H9 (cell line): ENCODE measurements around the gene POT1. TPM values are rescaled to one million over a fixed set of nuclear protein-coding genes. Genes with fewer than 3 reads are reported as not detected.

Experiments used
- DNase-seq: peaks from one replicate; pipeline ENCODE4 v3.0.0-alpha.2; 2017
- H2AFZ ChIP-seq: one replicate; pipeline ENCODE4 v1.6.1; 2013; ENCODE audit warnings: mild to moderate bottlenecking, low read length, control low read depth, moderate library complexity
- H2AK5ac ChIP-seq: 2 replicates; pipeline ENCODE4 v1.6.1; 2013; ENCODE audit warnings: low read length, control low read depth, mixed read lengths; ENCODE audit not compliant: insufficient read length
- H2BK120ac ChIP-seq: one replicate; pipeline ENCODE4 v1.6.1; 2013; ENCODE audit warnings: low read depth, mild to moderate bottlenecking, low read length, control low read depth, inconsistent platforms; ENCODE audit not compliant: poor library complexity, severe bottlenecking
- H2BK12ac ChIP-seq: 2 replicates; pipeline ENCODE4 v1.6.1; 2013; ENCODE audit warnings: low read length, control low read depth, mixed read lengths, low read depth; ENCODE audit not compliant: insufficient read length
- H2BK15ac ChIP-seq: 2 replicates; pipeline ENCODE4 v1.6.1; 2013; ENCODE audit warnings: low read depth, low read length, control low read depth
- H2BK20ac ChIP-seq: one replicate; pipeline ENCODE4 v1.6.1; 2013; ENCODE audit warnings: low read depth, mild to moderate bottlenecking, low read length, control low read depth, inconsistent platforms; ENCODE audit not compliant: poor library complexity, severe bottlenecking
- H2BK5ac ChIP-seq: 2 replicates; pipeline ENCODE4 v1.6.1; 2013; ENCODE audit warnings: low read length, control low read depth, mixed read lengths; ENCODE audit not compliant: insufficient read length
- H3K14ac ChIP-seq: 2 replicates; pipeline ENCODE4 v1.6.1; 2013; ENCODE audit warnings: low read length, control low read depth; ENCODE audit not compliant: insufficient read depth
- H3K18ac ChIP-seq: 2 replicates; pipeline ENCODE4 v1.6.1; 2013; ENCODE audit warnings: low read depth, mild to moderate bottlenecking, mixed read lengths, low read length, control low read depth; ENCODE audit not compliant: insufficient read length
- H3K23ac ChIP-seq: 2 replicates; pipeline ENCODE4 v1.6.1; 2013; ENCODE audit warnings: low read length, control low read depth, mixed read lengths, low read depth; ENCODE audit not compliant: insufficient read length
- H3K23me2 ChIP-seq: 2 replicates; pipeline ENCODE4 v1.6.1; 2013; ENCODE audit warnings: low read depth, mild to moderate bottlenecking, mixed read lengths, low read length, control low read depth; ENCODE audit not compliant: insufficient read length, poor library complexity, severe bottlenecking
- H3K27ac ChIP-seq: 2 replicates; pipeline ENCODE4 v1.5.1; 2013; ENCODE audit warnings: low read length, control low read depth, mixed read lengths, low read depth; ENCODE audit not compliant: insufficient read length
- H3K27me3 ChIP-seq: 2 replicates; pipeline ENCODE4 v1.6.1; 2013; ENCODE audit warnings: low read length, control low read depth, inconsistent platforms; ENCODE audit not compliant: insufficient read depth
- H3K4ac ChIP-seq: 2 replicates; pipeline ENCODE4 v1.6.1; 2013; ENCODE audit warnings: low read depth, mild to moderate bottlenecking, control low read depth, inconsistent platforms, low read length, moderate library complexity
- H3K4me1 ChIP-seq: 2 replicates; pipeline ENCODE4 v1.6.1; 2013; ENCODE audit warnings: low read length, control low read depth, inconsistent platforms; ENCODE audit not compliant: insufficient read depth
- H3K4me2 ChIP-seq: 2 replicates; pipeline ENCODE4 v1.6.1; 2013; ENCODE audit warnings: low read length, control low read depth, mixed read lengths; ENCODE audit not compliant: insufficient read length, insufficient read depth
- H3K56ac ChIP-seq: 2 replicates; pipeline ENCODE4 v1.6.1; 2013; ENCODE audit warnings: low read depth, mild to moderate bottlenecking, mixed read lengths, low read length, control low read depth; ENCODE audit not compliant: insufficient read length
- H3K79me1 ChIP-seq: 2 replicates; pipeline ENCODE4 v1.6.1; 2013; ENCODE audit warnings: low read depth, mild to moderate bottlenecking, moderate library complexity, low read length, control low read depth, inconsistent platforms; ENCODE audit not compliant: insufficient read depth, poor library complexity, severe bottlenecking
- H3K79me2 ChIP-seq: 2 replicates; pipeline ENCODE4 v1.6.1; 2013; ENCODE audit warnings: low read length, control low read depth, inconsistent platforms; ENCODE audit not compliant: insufficient read depth
- H3K9ac ChIP-seq: 2 replicates; pipeline ENCODE4 v1.6.1; 2013; ENCODE audit warnings: low read length, control low read depth, mixed read lengths; ENCODE audit not compliant: insufficient read length; ENCODE audit errors: extremely low read depth
- H3K9me3 ChIP-seq: one replicate; pipeline ENCODE4 v1.6.1; 2013; ENCODE audit warnings: low read depth, low read length, inconsistent platforms; ENCODE audit not compliant: control insufficient read depth
- H3T11ph ChIP-seq: one replicate; pipeline ENCODE4 v1.6.1; 2013; ENCODE audit warnings: mild to moderate bottlenecking, low read length, control low read depth, inconsistent platforms
- H4K20me1 ChIP-seq: one replicate; pipeline ENCODE4 v1.6.1; 2013; ENCODE audit not compliant: control insufficient read depth, insufficient read length, insufficient read depth
- H4K5ac ChIP-seq: 2 replicates; pipeline ENCODE4 v1.6.1; 2013; ENCODE audit warnings: low read depth, mild to moderate bottlenecking, mixed read lengths, low read length, control low read depth; ENCODE audit not compliant: insufficient read length
- H4K8ac ChIP-seq: replicated peaks from 2 replicates; pipeline ENCODE4 v1.6.1; 2013; ENCODE audit warnings: low read length, control low read depth, mixed read lengths, low read depth; ENCODE audit not compliant: insufficient read length
- H4K91ac ChIP-seq: 2 replicates; pipeline ENCODE4 v1.6.1; 2013; ENCODE audit warnings: low read depth, mild to moderate bottlenecking, moderate library complexity, mixed read lengths, low read length, control low read depth; ENCODE audit not compliant: insufficient read length
- H3K27ac Mint-ChIP-seq, 3 experiments: 2 replicates in 2 of 3; 3 replicates in 1 of 3; pipeline ENCODE4 v1.8.0; 2020 to 2021; ENCODE audit warnings: mixed read lengths in 3 of 3, mild to moderate bottlenecking in 1 of 3, moderate library complexity in 1 of 3
- H3K27me3 Mint-ChIP-seq: 2 replicates; pipeline ENCODE4 v1.8.0; 2021; ENCODE audit warnings: low read depth, mild to moderate bottlenecking, moderate library complexity, mixed read lengths
- H3K36me3 Mint-ChIP-seq, 3 experiments: 2 replicates in 2 of 3; 3 replicates in 1 of 3; pipeline ENCODE4 v1.8.0; 2020 to 2021; ENCODE audit warnings: low read depth in 3 of 3, mixed read lengths in 3 of 3; ENCODE audit not compliant: insufficient read depth in 1 of 3
- H3K4me1 Mint-ChIP-seq, 2 experiments: 2 replicates each; pipeline ENCODE4 v1.8.0; 2020; ENCODE audit warnings: mixed read lengths in 2 of 2
- H3K4me3 Mint-ChIP-seq, 2 experiments: 2 replicates in 1 of 2; 3 replicates in 1 of 2; pipeline ENCODE4 v1.8.0; 2020 to 2021; ENCODE audit warnings: mild to moderate bottlenecking in 2 of 2, mixed read lengths in 2 of 2, moderate library complexity in 1 of 2
- H3K9me3 Mint-ChIP-seq, 2 experiments: 2 replicates in 1 of 2; 3 replicates in 1 of 2; pipeline ENCODE4 v1.8.0; 2020; ENCODE audit warnings: mild to moderate bottlenecking in 2 of 2, mixed read lengths in 2 of 2, moderate library complexity in 1 of 2
- CTCF ChIP-seq: fragments of 200-600 bp; sonication (generic); conservative IDR thresholded peaks from 3 replicates; pipeline ENCODE4 v1.8.0; 2021; ENCODE audit warnings: antibody characterized with exemption, mild to moderate bottlenecking
- WGBS: extraction: QIAGEN DNeasy Blood & Tissue Kit; methylation state at CpG from one replicate; pipeline ENCODE4 v1.1.7; 2013; ENCODE audit warnings: missing lambda C conversion rate, low lambda C conversion rate, mixed read lengths; ENCODE audit not compliant: insufficient read length; ENCODE audit errors: extremely low coverage; 5-methylcytosine and 5-hydroxymethylcytosine counted together
- total RNA-seq: library from RNA; stranded (reverse); gene quantifications from 2 replicates; pipeline ENCODE4 v1.2.1, GENCODE V29; 2021

The POT1 gene
- total RNA-seq, 1 experiment from 2014 or later: 23.4 TPM

- H3T11ph ChIP-seq: no peak overlapping the region
- no peak overlapping the region for H3K14ac ChIP-seq
- H3K79me1 ChIP-seq: no peaks in the 10 kb centered on the region
- Mint-ChIP-seq H3K4me1 (no peaks in the 10 kb centered on the region), H3K9me3 (no peaks in the 10 kb centered on the region), H3K36me3 (no peaks in the 10 kb centered on the region), H3K4me3 (no peak overlapping the region), H3K27ac (no peak overlapping the region), H3K27me3 (no peaks in the 10 kb centered on the region)
- no peaks in the 10 kb centered on the region for H4K20me1 ChIP-seq
- H3K56ac ChIP-seq: no peak overlapping the region
- no peaks in the 10 kb centered on the region for H3K4me1 ChIP-seq
- DNase-seq: no peak
- H3K27ac ChIP-seq: no peak overlapping the region
- no peak overlapping the region for H3K18ac ChIP-seq
- no peak overlapping the region for H2BK5ac ChIP-seq
- no peak overlapping the region for H4K8ac ChIP-seq
- no peak overlapping the region for H2AFZ ChIP-seq
- no peak overlapping the region for H4K5ac ChIP-seq
- H2BK120ac ChIP-seq: no peak overlapping the region
- H3K23me2 ChIP-seq: no peaks in the 10 kb centered on the region
- no peaks in the 10 kb centered on the region for H3K9me3 ChIP-seq
- no peak overlapping the region for H2BK20ac ChIP-seq
- no peak overlapping the region for H2BK12ac ChIP-seq
- H2BK15ac ChIP-seq: no peak overlapping the region
- no peak overlapping the region for H3K4ac ChIP-seq
- WGBS: no CpG with 5 or more reads among the region's 2 CpGs
- H3K9ac ChIP-seq: no peak overlapping the region
- no peak overlapping the region for H4K91ac ChIP-seq
- no peaks in the 10 kb centered on the region for H3K79me2 ChIP-seq
- no peak overlapping the region for H3K23ac ChIP-seq
- H2AK5ac ChIP-seq: no peak overlapping the region
- no peak for TF ChIP-seq CTCF
- no peaks in the 10 kb centered on the region for H3K27me3 ChIP-seq
- H3K4me2 ChIP-seq: no peak overlapping the region
Observed at GRCh38 chr7:124776153-124776552, 153.5 kb downstream of the POT1 start.
